ENCODE results near the gene PTPRK. TPM values are rescaled to one million over a fixed set of nuclear protein-coding genes. Genes with fewer than 3 reads are reported as not detected.

The PTPRK gene
- total and polyA plus RNA-seq, 10 of the 15 experiments (the other 5 are each of a cell fraction or from before 2014, with no cell fraction given), result 0.23 to 1.9 (median 0.55) TPM

- TF ChIP-seq ZNF592 (IDR thresholded peaks at IDR 0.05) (no peak), RBBP5 (conservative IDR thresholded peaks at IDR 0.05) (no peak), BHLHE40 (IDR thresholded peaks at IDR 0.05; ENCODE audit: borderline replicate concordance in 1 of 2, low read depth in 2 of 2, low read length in 1 of 2) (no peak), SMC3 (IDR thresholded peaks at IDR 0.05; ENCODE audit: borderline replicate concordance, low read length) (no peak), CHD1 (IDR thresholded peaks at IDR 0.05; ENCODE audit: low read depth, low read length) (no peak), NFYB (IDR thresholded peaks at IDR 0.05; ENCODE audit: insufficient read depth, low read depth, low read length) (no peak), POU2F2 (IDR thresholded peaks at IDR 0.05; ENCODE audit: borderline replicate concordance, low read depth, low read length) (no peak), CEBPB (IDR thresholded peaks at IDR 0.05; ENCODE audit: borderline replicate concordance in 1 of 2, low read depth in 2 of 2, low read length in 2 of 2) (no peak), ESRRA (IDR thresholded peaks at IDR 0.05; ENCODE audit: low read length) (no peak), IRF4 (IDR thresholded peaks at IDR 0.05; ENCODE audit: low read depth, low read length) (no peak), KAT2A (conservative IDR thresholded peaks at IDR 0.05; ENCODE audit: control insufficient read depth, low read depth, low read length) (no peak), SUPT20H (IDR thresholded peaks at IDR 0.05; ENCODE audit: borderline replicate concordance, control insufficient read depth, low read depth, low read length) (no peak)
- TF ChIP-seq, protein P1, sequence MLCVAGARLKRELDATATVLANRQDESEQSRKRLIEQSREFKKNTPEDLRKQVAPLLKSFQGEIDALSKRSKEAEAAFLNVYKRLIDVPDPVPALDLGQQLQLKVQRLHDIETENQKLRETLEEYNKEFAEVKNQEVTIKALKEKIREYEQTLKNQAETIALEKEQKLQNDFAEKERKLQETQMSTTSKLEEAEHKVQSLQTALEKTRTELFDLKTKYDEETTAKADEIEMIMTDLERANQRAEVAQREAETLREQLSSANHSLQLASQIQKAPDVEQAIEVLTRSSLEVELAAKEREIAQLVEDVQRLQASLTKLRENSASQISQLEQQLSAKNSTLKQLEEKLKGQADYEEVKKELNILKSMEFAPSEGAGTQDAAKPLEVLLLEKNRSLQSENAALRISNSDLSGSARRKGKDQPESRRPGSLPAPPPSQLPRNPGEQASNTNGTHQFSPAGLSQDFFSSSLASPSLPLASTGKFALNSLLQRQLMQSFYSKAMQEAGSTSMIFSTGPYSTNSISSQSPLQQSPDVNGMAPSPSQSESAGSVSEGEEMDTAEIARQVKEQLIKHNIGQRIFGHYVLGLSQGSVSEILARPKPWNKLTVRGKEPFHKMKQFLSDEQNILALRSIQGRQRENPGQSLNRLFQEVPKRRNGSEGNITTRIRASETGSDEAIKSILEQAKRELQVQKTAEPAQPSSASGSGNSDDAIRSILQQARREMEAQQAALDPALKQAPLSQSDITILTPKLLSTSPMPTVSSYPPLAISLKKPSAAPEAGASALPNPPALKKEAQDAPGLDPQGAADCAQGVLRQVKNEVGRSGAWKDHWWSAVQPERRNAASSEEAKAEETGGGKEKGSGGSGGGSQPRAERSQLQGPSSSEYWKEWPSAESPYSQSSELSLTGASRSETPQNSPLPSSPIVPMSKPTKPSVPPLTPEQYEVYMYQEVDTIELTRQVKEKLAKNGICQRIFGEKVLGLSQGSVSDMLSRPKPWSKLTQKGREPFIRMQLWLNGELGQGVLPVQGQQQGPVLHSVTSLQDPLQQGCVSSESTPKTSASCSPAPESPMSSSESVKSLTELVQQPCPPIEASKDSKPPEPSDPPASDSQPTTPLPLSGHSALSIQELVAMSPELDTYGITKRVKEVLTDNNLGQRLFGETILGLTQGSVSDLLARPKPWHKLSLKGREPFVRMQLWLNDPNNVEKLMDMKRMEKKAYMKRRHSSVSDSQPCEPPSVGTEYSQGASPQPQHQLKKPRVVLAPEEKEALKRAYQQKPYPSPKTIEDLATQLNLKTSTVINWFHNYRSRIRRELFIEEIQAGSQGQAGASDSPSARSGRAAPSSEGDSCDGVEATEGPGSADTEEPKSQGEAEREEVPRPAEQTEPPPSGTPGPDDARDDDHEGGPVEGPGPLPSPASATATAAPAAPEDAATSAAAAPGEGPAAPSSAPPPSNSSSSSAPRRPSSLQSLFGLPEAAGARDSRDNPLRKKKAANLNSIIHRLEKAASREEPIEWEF (IDR thresholded peaks at IDR 0.05; ENCODE audit: insufficient replicate concordance, low read depth, low read length), result no peak
- TF ChIP-seq, protein P2, sequence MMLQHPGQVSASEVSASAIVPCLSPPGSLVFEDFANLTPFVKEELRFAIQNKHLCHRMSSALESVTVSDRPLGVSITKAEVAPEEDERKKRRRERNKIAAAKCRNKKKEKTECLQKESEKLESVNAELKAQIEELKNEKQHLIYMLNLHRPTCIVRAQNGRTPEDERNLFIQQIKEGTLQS (IDR thresholded peaks at IDR 0.05; ENCODE audit: borderline replicate concordance, extremely low read depth, low read depth, low read length), result no peak
Observed at GRCh38 chr6:128172752-128173682, 347.4 kb downstream of the PTPRK start (continued).

Measured in GM12878 (cell line).